HepG2 (cell line): Measurements from ENCODE around the gene GNG7. TPM values are rescaled to one million over a fixed set of nuclear protein-coding genes. Genes with fewer than 3 reads are reported as not detected.

Experiments
- DZIP1 ChIP-seq: sonication (generic); formaldehyde crosslinking; IDR thresholded peaks from 2 replicates; pipeline ENCODE4 v1.5.0; 2020; ENCODE audit warnings: mild to moderate bottlenecking, missing genetic modification reagents
- IKZF5 ChIP-seq: IDR thresholded peaks from 2 replicates; pipeline ENCODE4 v1.6.1; 2018; ENCODE audit warnings: missing genetic modification reagents, mild to moderate bottlenecking, missing compliant biosample characterization
- MEIS2 ChIP-seq: sonication (generic); formaldehyde crosslinking; IDR thresholded peaks from 2 replicates; pipeline ENCODE4 v1.9.0; 2021; ENCODE audit warnings: mild to moderate bottlenecking, missing genetic modification reagents
- SALL1 ChIP-seq: sonication (generic); formaldehyde crosslinking; IDR thresholded peaks from 2 replicates; pipeline ENCODE4 v1.8.0; 2022; ENCODE audit warnings: mild to moderate bottlenecking, missing genetic modification reagents
- SNAI1 ChIP-seq: sonication (generic); formaldehyde crosslinking; IDR thresholded peaks from 2 replicates; pipeline ENCODE4 v1.5.0; 2020; ENCODE audit warnings: mild to moderate bottlenecking, missing genetic modification reagents, borderline replicate concordance
- ZBTB1 ChIP-seq: sonication (generic); formaldehyde crosslinking; IDR thresholded peaks from 2 replicates; pipeline ENCODE4 v1.4.0; 2020; ENCODE audit warnings: missing genetic modification reagents, borderline replicate concordance
- ZBTB8A ChIP-seq: sonication (generic); formaldehyde crosslinking; IDR thresholded peaks from 2 replicates; pipeline ENCODE4 v1.4.0; 2020; ENCODE audit warnings: mild to moderate bottlenecking, low read depth, missing genetic modification reagents, borderline replicate concordance
- ZNF3 ChIP-seq: IDR thresholded peaks from 2 replicates; pipeline ENCODE4 v1.7.0; 2017; ENCODE audit warnings: inconsistent platforms
- ZNF441 ChIP-seq: sonication (generic); formaldehyde crosslinking; IDR thresholded peaks from 2 replicates; pipeline ENCODE4 v1.7.0; 2021; ENCODE audit warnings: missing genetic modification reagents, borderline replicate concordance
- ZNF605 ChIP-seq: sonication (generic); formaldehyde crosslinking; IDR thresholded peaks from 2 replicates; pipeline ENCODE4 v1.8.0; 2022; ENCODE audit warnings: mild to moderate bottlenecking, missing genetic modification reagents
- ZXDC ChIP-seq: sonication (generic); formaldehyde crosslinking; IDR thresholded peaks from 2 replicates; pipeline ENCODE4 v1.5.0; 2020; ENCODE audit warnings: mild to moderate bottlenecking, missing genetic modification reagents
- polyA plus RNA-seq, 8 experiments: library from polyadenylated mRNA; depleted of rRNA in 3 of 8; stranded (reverse) in 7 of 8; unstranded in 1 of 8; fragments of >200 nt; fragmentation: Illumina TruSeq in 4 of 8; extraction: Trizol in 4 of 8; gene quantifications; 2 replicates each; pipeline versions ENCODE4 v1.2.1 to v1.2.3, GENCODE V29; 2011 to 2016; ENCODE audit warnings: low read depth in 4 of 8, missing spikeins in 1 of 8, mixed read lengths in 1 of 8; ENCODE audit not compliant: insufficient read depth in 1 of 8
- total RNA-seq, 5 experiments: library from RNA; depleted of rRNA; stranded (reverse); fragments of >200 nt; fragmentation: Illumina TruSeq; extraction: Trizol; gene quantifications; 2 replicates each; pipeline ENCODE4 v1.2.3, GENCODE V29; 2016; ENCODE audit warnings: low read depth in 1 of 5
- TF ChIP-seq, protein P1 (sequence below): sonication (generic); formaldehyde crosslinking; conservative IDR thresholded peaks from 2 replicates; pipeline ENCODE4 v1.5.0; 2020; ENCODE audit warnings: missing genetic modification reagents
- TF ChIP-seq, protein P2 (sequence below), 2 experiments: sonication (generic) in 1 of 2; formaldehyde crosslinking in 1 of 2; IDR thresholded peaks; 2 replicates each; pipeline versions ENCODE4 v1.4.0 to v1.6.1; 2016 to 2020; ENCODE audit warnings: borderline replicate concordance in 1 of 2, low read depth in 1 of 2, mild to moderate bottlenecking in 1 of 2, missing genetic modification reagents in 1 of 2

The GNG7 gene
- total and polyA plus RNA-seq, 2 of the 13 experiments (the other 11 are each of a cell fraction or from before 2014, with no cell fraction given), result 1.4 to 3.3 TPM

- TF ChIP-seq ZXDC (CRISPR knock-in tag) (no peak), DZIP1 (CRISPR knock-in tag) (no peak), MEIS2 (CRISPR knock-in tag) (peak; percentile 69; the same call in 1 of the 2 replicates), ZNF605 (0 out of 2 replicates have a peak, but pooled peaks have one; percentile 14), ZBTB8A (no peak), SNAI1 (CRISPR knock-in tag) (peak; percentile 82), SALL1 (CRISPR knock-in tag) (peak; percentile 73), ZNF3 (CRISPR knock-in tag) (no peak), ZBTB1 (CRISPR knock-in tag) (no peak), ZNF441 (CRISPR knock-in tag) (peak; percentile 47; the same call in 1 of the 2 replicates), IKZF5 (0 out of 2 replicates have a peak, but pooled peaks have one; percentile 40)
- TF ChIP-seq, protein P1, sequence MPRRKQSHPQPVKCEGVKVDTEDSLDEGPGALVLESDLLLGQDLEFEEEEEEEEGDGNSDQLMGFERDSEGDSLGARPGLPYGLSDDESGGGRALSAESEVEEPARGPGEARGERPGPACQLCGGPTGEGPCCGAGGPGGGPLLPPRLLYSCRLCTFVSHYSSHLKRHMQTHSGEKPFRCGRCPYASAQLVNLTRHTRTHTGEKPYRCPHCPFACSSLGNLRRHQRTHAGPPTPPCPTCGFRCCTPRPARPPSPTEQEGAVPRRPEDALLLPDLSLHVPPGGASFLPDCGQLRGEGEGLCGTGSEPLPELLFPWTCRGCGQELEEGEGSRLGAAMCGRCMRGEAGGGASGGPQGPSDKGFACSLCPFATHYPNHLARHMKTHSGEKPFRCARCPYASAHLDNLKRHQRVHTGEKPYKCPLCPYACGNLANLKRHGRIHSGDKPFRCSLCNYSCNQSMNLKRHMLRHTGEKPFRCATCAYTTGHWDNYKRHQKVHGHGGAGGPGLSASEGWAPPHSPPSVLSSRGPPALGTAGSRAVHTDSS (CRISPR knock-in tag), result no peak
- TF ChIP-seq, protein P2, sequence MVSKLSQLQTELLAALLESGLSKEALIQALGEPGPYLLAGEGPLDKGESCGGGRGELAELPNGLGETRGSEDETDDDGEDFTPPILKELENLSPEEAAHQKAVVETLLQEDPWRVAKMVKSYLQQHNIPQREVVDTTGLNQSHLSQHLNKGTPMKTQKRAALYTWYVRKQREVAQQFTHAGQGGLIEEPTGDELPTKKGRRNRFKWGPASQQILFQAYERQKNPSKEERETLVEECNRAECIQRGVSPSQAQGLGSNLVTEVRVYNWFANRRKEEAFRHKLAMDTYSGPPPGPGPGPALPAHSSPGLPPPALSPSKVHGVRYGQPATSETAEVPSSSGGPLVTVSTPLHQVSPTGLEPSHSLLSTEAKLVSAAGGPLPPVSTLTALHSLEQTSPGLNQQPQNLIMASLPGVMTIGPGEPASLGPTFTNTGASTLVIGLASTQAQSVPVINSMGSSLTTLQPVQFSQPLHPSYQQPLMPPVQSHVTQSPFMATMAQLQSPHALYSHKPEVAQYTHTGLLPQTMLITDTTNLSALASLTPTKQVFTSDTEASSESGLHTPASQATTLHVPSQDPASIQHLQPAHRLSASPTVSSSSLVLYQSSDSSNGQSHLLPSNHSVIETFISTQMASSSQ (IDR thresholded peaks at IDR 0.05; ENCODE audit: low read depth), result no peak
- TF ChIP-seq, protein P2 (CRISPR knock-in tag; IDR thresholded peaks at IDR 0.05; ENCODE audit: borderline replicate concordance), result peak; percentile 48; the same call in 1 of the 2 replicates
Observed at GRCh38 chr19:2556221-2557092, 146.0 kb downstream of the GNG7 start (continued).
